GM21381 (cell line): ENCODE data around the gene KRTAP5-7.
"Not testable (repeated sequence)": the region's sequence is repeated elsewhere in the genome, so short reads cannot be mapped to it uniquely, and the experiment has no call there.

ENCODE experiments used
- ATAC-seq: cut with Tn5 transposase; IDR thresholded peaks from one replicate; pipeline ENCODE4 v1.9.1; 2021; ENCODE audit warnings: mild to moderate bottlenecking, moderate library complexity; ENCODE audit not compliant: unreplicated experiment

Gene KRTAP5-7

GRCh38 chr11:71532036-71532610 lies 5.1 kb downstream of the KRTAP5-7 start:
- no peak for ATAC-seq

GRCh38 chr11:71534711-71535608 lies 7.9 kb downstream of the KRTAP5-7 start:
- not testable (repeated sequence) for ATAC-seq

GRCh38 chr11:71535825-71536224 lies 8.8 kb downstream of the KRTAP5-7 start:
- no peak for ATAC-seq

GRCh38 chr11:71537537-71537936 lies 10.5 kb downstream of the KRTAP5-7 start:
- ATAC-seq, result no peak

GRCh38 chr11:71537977-71538665 lies 11.1 kb downstream of the KRTAP5-7 start, which contains the start of gene KRTAP5-8:
KRTAP5-8 (plus strand) TSS chr11:71538025; CDS start chr11:71538056, 31 bp downstream.
- not testable (repeated sequence) for ATAC-seq

- ATAC-seq, result no peak
Observed at GRCh38 chr11:71538666-71538990, 11.6 kb downstream of the KRTAP5-7 start.

- no peak for ATAC-seq
Observed at GRCh38 chr11:71539017-71539416, 11.9 kb downstream of the KRTAP5-7 start.

GRCh38 chr11:71539971-71540370 lies 12.9 kb downstream of the KRTAP5-7 start:
- not testable (repeated sequence) for ATAC-seq

GRCh38 chr11:71540521-71541304 lies 13.6 kb downstream of the KRTAP5-7 start:
- ATAC-seq, result not testable (repeated sequence)

GRCh38 chr11:71542382-71542781 lies 15.3 kb downstream of the KRTAP5-7 start:
- no peak for ATAC-seq

GRCh38 chr11:71542879-71543777 lies 16.1 kb downstream of the KRTAP5-7 start:
- no peak for ATAC-seq

- no peak for ATAC-seq
Observed at GRCh38 chr11:71543866-71544265, 16.8 kb downstream of the KRTAP5-7 start.

- ATAC-seq, result no peak
Observed at GRCh38 chr11:71544525-71545214, 17.6 kb downstream of the KRTAP5-7 start.

GRCh38 chr11:71545405-71545966 lies 18.4 kb downstream of the KRTAP5-7 start:
- no peak for ATAC-seq

GRCh38 chr11:71548120-71548519 lies 21.1 kb downstream of the KRTAP5-7 start, which contains the start of gene KRTAP5-9:
KRTAP5-9 (plus strand) TSS chr11:71548420; CDS start chr11:71548658, 238 bp downstream.
- no peak for ATAC-seq

- no peak for ATAC-seq
Observed at GRCh38 chr11:71548716-71549151, 21.7 kb downstream of the KRTAP5-7 start.

GRCh38 chr11:71551711-71552110 lies 24.6 kb downstream of the KRTAP5-7 start:
- no peak for ATAC-seq

GRCh38 chr11:71554996-71555395 lies 27.9 kb downstream of the KRTAP5-7 start:
- no peak for ATAC-seq

GRCh38 chr11:71555508-71555907 lies 28.4 kb downstream of the KRTAP5-7 start:
- no peak for ATAC-seq
